HG03025 (cell line): ENCODE data around the gene TTC9.
"Not testable (repeated sequence)": the region's sequence is repeated elsewhere in the genome, so short reads cannot be mapped to it uniquely, and the experiment has no call there.

Experiments used
- ATAC-seq: cut with Tn5 transposase; IDR thresholded peaks from one replicate; pipeline ENCODE4 v1.9.1; 2021; ENCODE audit warnings: mild to moderate bottlenecking, moderate library complexity; ENCODE audit not compliant: unreplicated experiment, low FRiP score

Gene TTC9

DNA sequence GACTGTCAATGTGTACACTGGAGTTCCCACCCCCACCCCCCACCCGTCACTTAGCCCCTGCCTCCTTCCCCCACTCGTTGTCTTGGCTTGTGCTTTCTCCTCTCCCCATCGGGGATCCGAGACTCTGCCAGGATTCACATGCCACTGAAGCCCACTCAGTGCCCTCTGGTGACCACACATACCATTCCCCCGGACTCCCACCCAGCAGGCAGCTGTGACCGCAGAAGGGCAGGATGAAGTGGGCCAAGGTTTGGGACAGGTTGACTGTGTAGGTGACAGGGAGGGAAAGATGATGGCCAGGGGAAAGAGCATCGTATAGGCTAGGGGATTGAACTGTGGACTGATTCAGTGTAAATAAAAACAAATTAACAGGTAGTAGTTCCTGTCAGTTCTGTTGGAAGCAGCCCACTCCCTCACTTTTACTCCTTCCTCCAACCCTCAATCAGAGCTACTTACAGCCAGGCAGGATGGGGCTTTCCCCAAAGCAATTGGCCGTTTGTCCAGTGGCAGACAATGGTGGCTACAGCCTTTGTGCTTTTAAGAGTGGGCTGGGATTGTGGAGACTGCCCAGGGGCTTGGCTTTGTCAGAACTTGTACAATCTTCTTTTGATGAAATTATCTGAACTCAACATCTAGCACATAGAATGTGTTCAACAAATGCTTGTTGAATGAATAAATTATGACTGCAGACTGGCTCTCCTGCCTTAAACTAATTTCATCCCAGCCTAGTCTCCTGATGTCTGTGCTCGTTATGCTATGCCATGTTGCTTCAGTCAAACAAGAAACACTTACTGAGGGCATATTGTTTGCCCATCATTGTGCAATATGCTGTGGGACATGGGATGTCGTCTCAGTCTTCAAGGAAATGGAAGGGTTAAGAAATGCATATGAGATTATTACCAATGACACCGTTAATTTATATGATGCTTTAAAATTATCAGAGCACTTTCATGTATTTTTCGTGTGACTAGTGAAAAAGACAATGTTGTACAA, 30.2 kb downstream of the TTC9 start:
- no peak for ATAC-seq

DNA sequence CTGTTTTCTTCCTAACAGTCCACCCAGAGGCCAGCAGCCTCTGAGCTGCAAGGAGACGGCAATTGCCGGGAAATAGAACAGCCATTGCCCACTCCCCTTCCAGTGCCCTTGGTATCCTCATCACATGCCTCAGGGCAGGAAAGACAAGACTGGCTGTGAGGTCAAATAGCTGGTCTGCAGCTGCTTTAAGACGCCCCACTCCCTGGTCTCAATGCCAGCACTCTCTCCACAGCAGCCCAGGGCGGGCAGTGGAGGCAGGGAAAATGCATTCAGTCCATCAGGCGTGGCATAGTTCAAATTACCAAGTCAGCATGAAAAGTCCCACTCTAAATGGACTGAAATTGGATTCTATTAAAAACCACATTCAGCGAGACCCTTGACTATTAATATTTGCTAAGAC, 35.6 kb downstream of the TTC9 start:
- no peak for ATAC-seq

DNA sequence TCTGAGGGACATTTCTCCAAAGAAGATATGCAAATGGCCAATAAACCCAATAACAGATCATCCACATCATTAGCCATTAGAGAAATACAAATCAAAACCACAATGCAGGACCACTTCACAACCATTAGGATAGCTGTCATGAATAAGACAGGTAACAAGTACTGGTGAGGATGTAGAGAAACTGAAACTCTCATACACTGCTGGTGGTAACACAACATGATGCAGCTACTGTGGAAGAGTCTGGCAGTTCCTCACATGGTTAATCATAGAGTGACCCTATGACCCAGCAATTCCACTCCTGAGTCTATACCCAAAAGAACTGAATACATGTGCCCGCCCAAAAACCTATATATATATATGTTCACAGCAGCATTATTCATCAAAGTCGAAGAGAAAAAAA, 39.0 kb downstream of the TTC9 start:
- ATAC-seq: no peak

DNA sequence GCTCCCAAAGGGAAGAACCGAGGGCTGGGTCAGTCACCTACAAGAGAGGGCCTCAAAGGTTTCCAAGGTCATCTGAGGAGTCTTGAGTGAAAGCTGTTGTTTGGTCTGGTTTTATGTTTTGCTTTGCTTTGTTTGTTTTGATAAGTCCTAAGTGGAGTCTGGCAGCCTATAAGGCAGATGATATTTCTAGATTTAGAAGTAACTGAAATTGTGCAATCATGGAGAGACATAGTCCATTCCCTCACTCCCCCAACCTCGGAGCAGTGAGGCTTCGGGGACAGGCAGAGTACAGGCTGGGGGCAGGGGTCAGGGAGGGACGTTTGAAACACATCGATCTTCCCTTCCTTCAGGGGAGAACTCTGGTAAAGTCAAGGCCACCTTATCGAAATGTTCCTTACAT, 42.3 kb downstream of the TTC9 start:
- ATAC-seq: no peak

DNA sequence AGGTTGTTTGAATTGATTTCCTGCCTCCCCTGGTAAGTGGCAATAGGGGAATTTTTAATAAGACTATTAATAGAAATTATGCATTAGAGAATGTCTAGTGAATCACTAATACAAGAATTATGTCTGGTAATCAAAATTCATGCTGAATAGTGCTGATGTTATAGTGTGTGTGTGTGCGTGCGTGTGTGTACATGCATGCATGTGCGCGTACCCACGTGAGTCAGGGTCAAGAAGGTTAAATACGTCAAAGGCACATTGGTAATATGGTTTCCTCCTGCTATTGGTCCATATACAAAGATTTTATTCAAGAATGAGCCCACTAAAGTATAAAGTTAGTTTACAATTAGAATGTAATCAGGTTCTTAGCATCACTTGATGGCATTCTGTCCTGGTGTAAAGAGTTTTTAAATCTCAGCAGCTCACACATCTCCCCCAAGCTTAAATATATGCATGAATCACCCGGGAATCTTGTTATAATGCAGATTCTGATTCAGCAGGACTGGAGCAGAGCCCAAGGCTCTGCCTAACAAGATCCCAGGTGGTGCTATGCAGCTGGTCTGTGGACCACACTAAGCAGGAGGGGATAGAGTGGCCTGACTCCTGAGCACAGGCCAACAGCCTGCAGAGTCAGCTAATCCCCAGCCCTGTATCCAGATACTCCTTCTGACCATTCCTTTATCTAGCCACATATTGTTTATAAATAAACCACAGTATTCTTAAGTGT, 43.9 kb downstream of the TTC9 start:
- ATAC-seq: no peak

DNA sequence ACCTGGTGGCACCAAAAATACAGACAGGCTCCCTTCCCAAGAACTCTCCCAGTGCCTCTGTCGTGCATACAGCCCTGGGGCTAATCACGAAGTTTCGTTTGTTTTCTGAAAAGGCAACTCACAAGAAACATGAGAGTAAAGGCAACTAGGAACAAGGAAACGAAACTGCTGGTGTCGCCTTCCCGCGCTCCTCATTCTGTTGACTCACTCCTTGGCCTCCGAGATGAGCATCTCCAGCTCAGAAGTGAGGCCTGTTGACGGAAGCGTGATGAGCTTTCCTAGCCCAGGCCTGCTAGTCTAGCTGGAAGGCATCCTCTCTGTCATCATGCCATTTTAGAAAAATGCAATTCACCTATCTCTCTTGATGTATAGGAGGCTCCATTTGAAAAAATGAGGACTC, 50.5 kb downstream of the TTC9 start:
- ATAC-seq: no peak

DNA sequence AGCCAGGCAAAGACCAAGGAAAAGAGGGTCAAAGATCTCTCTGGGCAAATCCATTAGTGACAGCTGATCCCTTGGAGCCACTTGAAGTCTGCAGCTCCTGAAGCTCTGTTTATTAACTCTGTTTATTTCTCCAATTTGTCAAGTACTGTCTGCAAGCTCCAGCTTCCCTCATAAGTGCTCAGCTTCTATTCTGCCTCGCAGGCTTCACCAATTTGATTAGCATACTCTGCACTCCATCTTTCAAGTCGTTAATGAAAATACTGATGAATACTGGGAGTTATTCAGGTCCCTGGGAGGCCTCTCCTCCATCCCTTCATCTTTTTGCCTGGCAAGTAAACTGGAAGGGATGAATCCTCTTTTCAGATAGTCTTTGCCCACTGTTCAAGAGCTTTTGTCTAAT, 54.3 kb downstream of the TTC9 start:
- ATAC-seq: no peak

DNA sequence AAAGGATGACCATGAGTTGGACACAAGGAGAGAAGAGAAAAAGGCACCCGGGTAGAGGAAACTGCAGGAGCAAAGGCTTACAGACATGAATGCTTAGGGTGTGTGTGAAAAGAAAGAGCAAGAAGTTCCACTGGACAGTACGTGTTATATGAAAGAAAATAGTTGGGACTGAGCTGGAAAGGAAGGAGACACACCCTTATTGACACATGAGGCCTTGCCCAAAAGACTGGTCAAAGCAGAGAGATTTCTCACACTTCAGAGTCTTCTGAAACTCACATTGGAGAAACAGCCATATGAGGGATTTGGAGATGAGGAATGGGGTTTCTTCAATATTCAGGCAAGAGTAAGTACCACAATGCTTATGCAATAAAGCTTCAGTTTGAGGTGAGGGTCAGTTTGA, 56.0 kb downstream of the TTC9 start:
- no peak for ATAC-seq

DNA sequence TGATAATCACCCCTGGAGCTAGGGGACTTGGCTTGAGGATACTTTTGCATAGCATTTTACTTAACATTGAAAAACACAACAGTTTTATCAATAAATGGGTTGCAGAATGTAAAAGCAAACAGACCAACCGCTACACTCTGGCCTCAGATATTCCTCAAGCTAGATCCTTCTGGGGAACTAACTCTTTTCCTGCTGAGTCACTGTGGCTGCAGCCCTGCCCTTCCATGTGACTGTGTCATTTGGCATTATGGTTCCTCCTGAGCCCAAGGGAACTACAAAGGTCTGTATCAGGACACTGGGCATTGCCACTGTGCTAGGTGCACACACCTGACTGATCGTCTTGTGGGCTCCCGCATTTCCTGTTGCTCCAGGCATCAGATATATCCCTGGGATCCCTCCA, 56.6 kb downstream of the TTC9 start:
- no peak for ATAC-seq

DNA sequence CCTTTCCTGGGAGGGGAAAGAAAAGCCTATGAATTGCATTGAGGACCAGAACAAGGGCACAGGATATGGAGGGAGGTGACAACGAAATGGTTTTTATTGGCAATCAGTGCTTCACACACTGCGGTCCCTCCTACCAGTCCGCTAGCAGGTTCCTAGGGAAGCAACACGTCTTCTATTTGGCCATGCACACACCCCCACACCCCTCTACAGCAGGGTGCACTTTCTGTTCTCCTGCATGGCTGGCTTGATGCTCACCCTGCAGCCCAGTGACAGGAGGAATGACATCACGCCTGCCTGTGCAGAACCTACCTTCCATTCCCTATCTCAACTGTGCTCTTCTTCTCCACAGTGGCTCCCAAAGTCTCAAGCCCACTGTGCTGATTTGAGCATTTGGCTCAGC, 57.9 kb downstream of the TTC9 start:
- no peak for ATAC-seq

DNA sequence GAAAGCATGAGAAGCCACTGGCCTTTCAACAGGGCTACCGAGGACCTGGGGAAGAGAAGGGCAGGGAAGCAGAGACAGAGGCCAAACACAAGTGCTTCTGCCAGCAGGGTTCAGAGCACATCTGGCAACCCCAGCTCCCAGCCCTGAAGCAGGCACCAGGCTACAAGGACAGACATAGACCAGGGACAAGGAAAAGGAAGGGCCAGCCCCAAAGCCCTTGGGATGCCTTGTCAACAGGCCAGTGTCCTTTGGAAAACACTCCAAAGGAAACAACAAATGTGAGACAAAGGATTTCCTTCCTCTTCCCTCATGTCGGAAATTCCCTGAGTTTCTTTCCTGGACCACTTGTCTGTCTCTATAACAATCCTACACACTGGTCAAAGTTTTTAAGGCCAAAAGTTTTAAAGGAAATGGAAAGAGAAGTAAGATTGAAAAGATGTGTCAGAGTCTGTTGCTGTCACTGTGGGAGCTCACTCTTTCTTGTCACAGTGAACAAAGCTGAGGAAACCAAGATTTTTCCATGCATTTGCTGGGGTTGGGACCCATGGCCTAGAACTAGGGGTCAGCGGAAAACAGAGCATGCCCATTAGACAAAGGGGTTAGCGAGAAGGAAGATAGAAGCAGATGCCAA, 59.4 kb downstream of the TTC9 start:
- ATAC-seq: no peak

DNA sequence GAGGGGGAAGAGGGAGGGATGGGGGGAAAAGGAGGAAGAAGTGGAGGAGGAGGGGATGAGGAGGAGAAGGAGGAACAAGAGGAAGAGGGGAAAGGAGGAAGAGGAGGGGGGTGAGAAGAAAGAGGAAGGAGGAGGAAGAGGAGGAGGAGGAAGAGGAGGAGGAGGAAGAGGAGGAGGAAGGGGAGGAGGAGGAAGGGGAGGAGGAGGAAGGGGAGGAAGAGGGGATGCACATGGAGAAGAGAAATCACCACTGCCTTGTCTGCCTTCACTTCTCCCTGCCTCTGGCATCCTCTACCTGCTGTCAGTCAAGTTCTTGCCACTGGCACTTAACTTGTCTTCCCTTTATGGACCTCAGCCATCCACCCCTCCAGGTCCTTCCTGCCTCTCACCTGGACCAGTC, 59.9 kb downstream of the TTC9 start:
- ATAC-seq: no peak

DNA sequence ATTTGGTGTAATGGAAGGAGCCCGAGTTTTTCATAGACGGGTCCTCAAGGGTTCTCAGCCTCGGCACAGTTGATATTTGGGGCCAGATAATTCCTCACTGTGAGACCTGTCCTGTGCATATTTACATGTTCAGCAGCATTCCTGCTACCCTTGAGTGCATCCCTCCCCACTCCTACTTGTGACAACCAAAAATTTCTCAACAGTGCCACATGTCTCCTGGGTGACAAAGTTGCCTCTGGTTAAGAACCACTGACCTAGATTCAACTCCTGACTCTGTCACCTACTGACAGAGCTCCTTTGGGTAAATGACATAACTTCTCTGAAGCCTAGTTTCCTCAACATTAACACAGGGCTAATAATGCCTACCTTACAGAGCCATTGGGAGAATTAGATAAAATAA, 60.4 kb downstream of the TTC9 start:
- ATAC-seq: no peak

DNA sequence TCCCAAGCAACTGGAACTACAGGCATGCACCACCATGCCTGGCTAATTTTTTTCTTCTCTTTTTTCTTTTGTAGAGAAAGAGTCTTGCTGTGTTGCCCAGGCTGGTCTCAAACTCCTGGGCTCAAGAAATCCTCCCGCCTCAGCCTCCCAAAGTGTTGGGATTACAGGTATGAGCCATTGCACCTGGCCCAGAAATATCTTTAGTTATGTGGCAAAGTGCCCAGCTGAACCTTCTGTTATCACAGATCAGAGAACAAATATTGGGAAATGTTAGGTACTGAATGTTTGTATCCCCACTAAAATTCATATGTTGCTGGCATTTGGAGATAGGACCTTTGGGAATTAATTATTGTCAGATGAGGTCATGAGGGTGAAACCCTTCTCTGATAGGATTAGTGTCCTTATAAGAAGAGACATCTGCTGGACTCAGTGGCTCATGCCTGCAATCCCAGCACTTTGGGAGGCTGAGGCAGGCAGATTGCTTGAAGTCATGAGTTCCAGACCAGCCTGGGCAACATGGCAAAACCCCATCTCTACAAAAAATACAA, 62.0 kb downstream of the TTC9 start:
- not testable (repeated sequence) for ATAC-seq

DNA sequence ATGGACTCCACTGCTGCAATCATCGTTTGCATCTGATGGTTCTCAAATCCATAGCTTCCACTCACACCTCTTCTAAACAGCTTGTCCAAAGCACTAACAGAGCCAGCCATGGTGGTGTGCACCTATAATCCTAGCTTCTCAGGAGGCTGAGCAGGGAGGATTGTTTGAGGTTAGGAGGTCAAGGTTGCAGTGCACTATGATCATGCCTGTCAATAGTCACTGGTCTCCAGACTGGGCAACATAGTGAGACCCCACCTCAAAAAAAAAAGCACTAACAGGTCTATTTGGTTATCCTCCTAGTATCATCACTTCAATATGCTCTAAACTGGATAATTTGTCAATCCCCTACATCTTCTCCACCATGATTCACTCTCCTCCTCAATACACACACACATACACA, 63.2 kb downstream of the TTC9 start:
- ATAC-seq: no peak

DNA sequence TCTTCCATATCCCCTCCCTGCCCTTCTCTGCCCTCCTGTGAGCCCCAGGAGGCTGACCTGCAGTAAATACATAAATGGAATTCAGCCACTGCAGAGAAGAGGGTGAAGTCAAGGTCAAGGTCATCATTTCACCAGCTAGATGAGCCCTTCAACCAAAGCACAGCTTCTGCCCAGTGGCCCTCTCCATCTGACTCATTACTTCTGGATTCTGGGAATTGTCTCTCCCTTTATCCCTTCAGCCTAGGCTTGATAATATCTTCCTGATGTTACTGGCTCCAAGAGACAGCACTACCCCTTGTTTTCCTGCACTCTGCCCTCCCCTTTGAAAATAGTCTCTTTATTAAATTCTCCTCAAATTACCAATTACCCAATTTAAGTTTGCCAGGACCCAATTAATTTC, 64.5 kb downstream of the TTC9 start:
- ATAC-seq: no peak

DNA sequence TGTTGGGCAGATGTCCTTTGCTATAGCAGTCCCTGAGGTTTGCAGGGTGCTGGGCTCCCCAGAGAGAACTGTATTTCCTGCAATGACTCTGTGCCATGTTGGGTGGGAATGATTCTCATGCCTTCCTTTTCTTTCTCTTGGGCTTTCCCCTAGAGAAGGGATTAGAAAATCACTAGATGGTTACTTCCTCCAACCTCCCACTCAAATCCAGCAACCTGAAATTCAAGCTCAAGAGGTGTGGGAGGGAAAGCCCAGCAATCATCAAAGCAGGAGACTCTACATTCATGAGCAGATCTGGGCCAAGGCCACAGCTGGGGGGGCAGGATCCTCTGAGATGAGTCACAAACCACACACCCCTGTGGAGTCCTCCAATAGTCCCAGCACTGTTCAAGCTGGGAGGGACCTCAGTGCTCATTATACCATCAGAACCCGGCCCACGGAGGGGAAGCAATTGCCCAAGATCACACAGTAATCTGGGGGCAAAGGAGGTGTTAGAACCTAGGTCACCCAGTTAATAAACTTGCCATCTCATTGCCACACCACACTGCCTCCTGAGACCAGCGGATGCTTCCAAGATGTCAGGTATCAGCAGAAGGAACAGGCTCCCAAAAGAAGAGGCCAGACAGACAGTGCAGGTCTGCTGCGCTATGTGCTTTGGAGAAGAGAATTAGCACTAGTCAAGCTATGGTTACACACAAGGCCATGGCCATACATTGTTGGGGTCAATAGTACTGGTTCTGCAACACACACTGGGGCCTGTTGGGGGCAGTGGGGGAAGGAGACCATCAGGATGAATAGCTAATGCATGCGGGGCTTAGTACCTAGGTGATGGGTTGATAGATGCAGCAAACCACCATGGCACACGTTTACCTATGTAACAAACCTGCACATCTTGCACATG, 65.7 kb downstream of the TTC9 start:
- no peak for ATAC-seq

DNA sequence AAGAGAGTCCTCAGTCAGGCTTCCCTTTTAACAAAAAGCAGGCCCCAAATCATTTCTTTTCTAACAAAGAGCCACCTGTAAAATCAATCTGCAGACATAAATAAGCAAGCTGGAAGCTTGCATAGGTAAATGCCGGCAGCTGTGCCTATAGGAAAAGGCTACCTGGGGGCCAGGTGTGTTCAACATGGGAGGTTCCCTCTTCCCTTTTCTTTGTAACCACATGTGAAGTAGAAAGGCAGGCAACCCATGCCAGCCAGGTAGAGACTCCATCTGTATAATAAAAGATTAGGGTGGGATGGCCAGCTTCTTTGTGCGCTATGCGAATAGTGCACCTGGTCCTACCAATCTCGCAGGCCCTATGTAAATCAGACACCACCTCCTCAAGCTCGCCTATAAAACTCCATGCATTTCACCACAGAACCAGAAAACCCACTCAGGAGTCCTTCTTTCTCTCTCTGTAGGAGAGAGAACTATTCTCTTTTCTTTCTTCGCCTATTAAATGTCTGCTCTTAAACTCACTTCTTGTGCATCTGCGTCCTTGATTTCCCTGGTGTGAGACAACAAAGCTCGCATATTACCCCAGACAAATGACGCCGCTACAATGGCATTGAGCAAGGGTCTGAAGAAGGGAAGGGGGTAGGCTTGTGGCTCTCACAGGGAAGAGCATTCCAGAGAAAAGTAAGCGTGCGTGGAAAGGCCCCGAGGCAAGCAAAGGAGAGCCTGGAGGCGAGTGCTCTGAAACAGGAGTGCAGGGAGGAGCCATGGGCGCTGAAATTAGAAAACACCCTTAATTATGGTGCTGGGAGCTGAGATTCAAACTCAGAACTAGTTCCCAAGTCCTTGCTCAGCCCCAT, 67.2 kb downstream of the TTC9 start:
- no peak for ATAC-seq

DNA sequence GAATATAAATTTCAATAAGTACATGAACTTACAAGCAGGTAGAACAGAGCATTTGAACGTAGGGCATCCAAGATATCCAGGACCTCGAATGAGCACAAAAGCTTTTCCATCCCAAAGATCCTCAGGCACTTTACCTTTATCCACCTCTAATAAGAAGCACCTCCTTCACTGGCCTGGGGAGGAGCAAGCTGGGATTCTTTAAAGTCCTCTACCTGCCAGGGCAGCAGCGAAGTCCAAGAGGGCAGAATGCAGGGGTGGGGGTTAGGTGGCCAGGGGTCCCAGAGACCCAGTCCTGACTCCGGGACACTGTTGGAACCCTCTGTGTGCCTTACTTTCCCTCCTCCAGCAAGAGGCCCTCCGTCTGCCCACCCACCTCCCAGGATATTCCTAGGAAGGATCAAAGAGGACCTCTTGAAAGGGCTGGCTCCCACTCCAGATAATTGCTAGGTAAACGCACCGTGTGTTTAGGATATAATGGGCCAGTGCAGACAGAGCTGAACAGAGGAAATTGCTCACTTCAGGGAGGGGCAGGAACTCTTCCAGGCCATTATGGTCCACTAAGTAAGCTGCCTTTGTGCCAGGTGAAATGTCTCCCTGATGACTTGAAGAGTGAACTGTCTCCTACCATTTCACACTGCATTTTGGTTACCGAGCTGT, 68.1 kb downstream of the TTC9 start:
- ATAC-seq: no peak
